Amniotic epithelial cell (primary cell): ENCODE measurements around the gene PAK5.

Experiments
- DNase-seq: peaks from one replicate; pipeline ENCODE4 v3.0.0-alpha.2; 2010; ENCODE audit warnings: low read depth

Gene PAK5

GRCh38 chr20:9517297-9518162 is 321.3 kb downstream of the PAK5 start:
- no peak for DNase-seq

- DNase-seq, result no peak
Observed at GRCh38 chr20:9516234-9516871, 322.5 kb downstream of the PAK5 start.

- DNase-seq, result no peak
Observed at GRCh38 chr20:9515741-9516233, 323.1 kb downstream of the PAK5 start.

- no peak for DNase-seq
Observed at GRCh38 chr20:9515214-9515585, 323.7 kb downstream of the PAK5 start.

GRCh38 chr20:9514461-9515213 is 324.2 kb downstream of the PAK5 start, which contains the start of gene LAMP5:
Gene LAMP5, plus strand, starts transcription at chr20:9514590. Its CDS starts 263 bp downstream, at chr20:9514853.
- no peak for DNase-seq

GRCh38 chr20:9514072-9514460 is 324.8 kb downstream of the PAK5 start:
- DNase-seq, result no peak

GRCh38 chr20:9510911-9511310 is 328.0 kb downstream of the PAK5 start:
- DNase-seq, result no peak

- DNase-seq, result no peak
Observed at GRCh38 chr20:9509246-9509645, 329.6 kb downstream of the PAK5 start.

GRCh38 chr20:9508696-9509178 is 330.1 kb downstream of the PAK5 start:
- no peak for DNase-seq

GRCh38 chr20:9508240-9508661 is 330.6 kb downstream of the PAK5 start:
- no peak for DNase-seq

GRCh38 chr20:9507544-9508239 is 331.2 kb downstream of the PAK5 start:
- no peak for DNase-seq

- no peak for DNase-seq
Observed at GRCh38 chr20:9506964-9507369, 331.9 kb downstream of the PAK5 start.

- DNase-seq, result no peak
Observed at GRCh38 chr20:9506280-9506821, 332.5 kb downstream of the PAK5 start.

- no peak for DNase-seq
Observed at GRCh38 chr20:9503526-9504245, 335.2 kb downstream of the PAK5 start.

GRCh38 chr20:9501473-9501872 is 337.4 kb downstream of the PAK5 start:
- no peak for DNase-seq

GRCh38 chr20:9500121-9500520 is 338.8 kb downstream of the PAK5 start:
- DNase-seq, result no peak

GRCh38 chr20:9499126-9499899 is 339.6 kb downstream of the PAK5 start:
- DNase-seq, result no peak

- no peak for DNase-seq
Observed at GRCh38 chr20:9498322-9498721, 340.6 kb downstream of the PAK5 start.

- DNase-seq, result no peak
Observed at GRCh38 chr20:9496155-9496554, 342.7 kb downstream of the PAK5 start.

- no peak for DNase-seq
Observed at GRCh38 chr20:9495701-9496100, 343.2 kb downstream of the PAK5 start.
